ENCODE data around the gene ALPK3. TPM values are rescaled to one million over a fixed set of nuclear protein-coding genes. Genes with fewer than 3 reads are reported as not detected.

ALPK3 gene, protein sequence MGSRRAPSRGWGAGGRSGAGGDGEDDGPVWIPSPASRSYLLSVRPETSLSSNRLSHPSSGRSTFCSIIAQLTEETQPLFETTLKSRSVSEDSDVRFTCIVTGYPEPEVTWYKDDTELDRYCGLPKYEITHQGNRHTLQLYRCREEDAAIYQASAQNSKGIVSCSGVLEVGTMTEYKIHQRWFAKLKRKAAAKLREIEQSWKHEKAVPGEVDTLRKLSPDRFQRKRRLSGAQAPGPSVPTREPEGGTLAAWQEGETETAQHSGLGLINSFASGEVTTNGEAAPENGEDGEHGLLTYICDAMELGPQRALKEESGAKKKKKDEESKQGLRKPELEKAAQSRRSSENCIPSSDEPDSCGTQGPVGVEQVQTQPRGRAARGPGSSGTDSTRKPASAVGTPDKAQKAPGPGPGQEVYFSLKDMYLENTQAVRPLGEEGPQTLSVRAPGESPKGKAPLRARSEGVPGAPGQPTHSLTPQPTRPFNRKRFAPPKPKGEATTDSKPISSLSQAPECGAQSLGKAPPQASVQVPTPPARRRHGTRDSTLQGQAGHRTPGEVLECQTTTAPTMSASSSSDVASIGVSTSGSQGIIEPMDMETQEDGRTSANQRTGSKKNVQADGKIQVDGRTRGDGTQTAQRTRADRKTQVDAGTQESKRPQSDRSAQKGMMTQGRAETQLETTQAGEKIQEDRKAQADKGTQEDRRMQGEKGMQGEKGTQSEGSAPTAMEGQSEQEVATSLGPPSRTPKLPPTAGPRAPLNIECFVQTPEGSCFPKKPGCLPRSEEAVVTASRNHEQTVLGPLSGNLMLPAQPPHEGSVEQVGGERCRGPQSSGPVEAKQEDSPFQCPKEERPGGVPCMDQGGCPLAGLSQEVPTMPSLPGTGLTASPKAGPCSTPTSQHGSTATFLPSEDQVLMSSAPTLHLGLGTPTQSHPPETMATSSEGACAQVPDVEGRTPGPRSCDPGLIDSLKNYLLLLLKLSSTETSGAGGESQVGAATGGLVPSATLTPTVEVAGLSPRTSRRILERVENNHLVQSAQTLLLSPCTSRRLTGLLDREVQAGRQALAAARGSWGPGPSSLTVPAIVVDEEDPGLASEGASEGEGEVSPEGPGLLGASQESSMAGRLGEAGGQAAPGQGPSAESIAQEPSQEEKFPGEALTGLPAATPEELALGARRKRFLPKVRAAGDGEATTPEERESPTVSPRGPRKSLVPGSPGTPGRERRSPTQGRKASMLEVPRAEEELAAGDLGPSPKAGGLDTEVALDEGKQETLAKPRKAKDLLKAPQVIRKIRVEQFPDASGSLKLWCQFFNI (N-terminal part only)
- 0.02 and 0.06 TPM in 2 replicates for polyA plus RNA-seq (2011; rRNA removed)
- 0.05 TPM in 2 replicates for polyA minus RNA-seq (2011; rRNA and poly(A)+ RNA removed)

GRCh38 chr15:84816694-84817465 lies at the start of gene ALPK3:
Gene ALPK3 (plus strand): TSS chr15:84817356. CDS start chr15:84817453, 97 bp downstream.
- POLR2A ChIA-PET: no interaction called here
- TF ChIP-seq, protein P1, sequence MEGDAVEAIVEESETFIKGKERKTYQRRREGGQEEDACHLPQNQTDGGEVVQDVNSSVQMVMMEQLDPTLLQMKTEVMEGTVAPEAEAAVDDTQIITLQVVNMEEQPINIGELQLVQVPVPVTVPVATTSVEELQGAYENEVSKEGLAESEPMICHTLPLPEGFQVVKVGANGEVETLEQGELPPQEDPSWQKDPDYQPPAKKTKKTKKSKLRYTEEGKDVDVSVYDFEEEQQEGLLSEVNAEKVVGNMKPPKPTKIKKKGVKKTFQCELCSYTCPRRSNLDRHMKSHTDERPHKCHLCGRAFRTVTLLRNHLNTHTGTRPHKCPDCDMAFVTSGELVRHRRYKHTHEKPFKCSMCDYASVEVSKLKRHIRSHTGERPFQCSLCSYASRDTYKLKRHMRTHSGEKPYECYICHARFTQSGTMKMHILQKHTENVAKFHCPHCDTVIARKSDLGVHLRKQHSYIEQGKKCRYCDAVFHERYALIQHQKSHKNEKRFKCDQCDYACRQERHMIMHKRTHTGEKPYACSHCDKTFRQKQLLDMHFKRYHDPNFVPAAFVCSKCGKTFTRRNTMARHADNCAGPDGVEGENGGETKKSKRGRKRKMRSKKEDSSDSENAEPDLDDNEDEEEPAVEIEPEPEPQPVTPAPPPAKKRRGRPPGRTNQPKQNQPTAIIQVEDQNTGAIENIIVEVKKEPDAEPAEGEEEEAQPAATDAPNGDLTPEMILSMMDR (IDR thresholded peaks at IDR 0.05; ENCODE audit: insufficient read depth, low read depth, low read length): no peak
- no peak within 1 kb of the TSS for H3K4me3 ChIP-seq (ENCODE audit: low read depth, low read length)
- no peak for DNase-seq (ENCODE audit: low read depth)
- no peaks in the 10 kb centered on the region; the same call in 1 of the 2 replicates for H3K27me3 ChIP-seq (ENCODE audit: control insufficient read depth, insufficient read depth, low read length)
- no peaks in the 10 kb centered on the region for H3K36me3 ChIP-seq (ENCODE audit: control insufficient read depth, insufficient read depth, low read length)
- CTCF ChIA-PET: interaction anchor here (0.6 to 1.0 kb wide), 2 partner anchors 12 to 193 kb away, joined by 3 read pairs; no protein-coding TSS in a partner anchor

DNA sequence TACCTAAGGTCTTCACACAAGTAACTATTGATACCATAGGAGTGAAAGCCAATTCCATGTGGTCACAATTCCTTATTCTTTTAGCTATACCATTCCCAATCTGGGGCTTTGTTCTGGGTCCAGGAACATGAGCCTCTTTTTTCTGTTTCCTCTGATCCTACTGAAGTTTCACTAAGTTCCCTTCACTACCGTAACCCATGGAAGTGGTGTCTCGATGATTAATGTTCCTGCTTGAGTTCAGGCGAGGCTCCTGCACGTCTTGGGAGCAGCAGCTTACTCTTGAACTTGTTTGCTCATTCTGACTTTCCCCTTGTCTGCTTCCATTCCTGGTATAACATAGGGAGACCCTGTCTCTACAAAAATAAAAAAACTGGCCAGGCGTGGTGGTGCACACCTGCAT lies 45.1 kb upstream of the ALPK3 start:
- Histone ChIP-seq H3K4me3 (ENCODE audit: low read depth, low read length) (no peak overlapping the region), H3K27me3 (ENCODE audit: control insufficient read depth, insufficient read depth, low read length) (no peaks in the 10 kb centered on the region), H3K36me3 (ENCODE audit: control insufficient read depth, insufficient read depth, low read length) (peaks cover 10% of the 10 kb centered on the region)
- ChIA-PET CTCF (no interaction called here), POLR2A (no interaction called here)
- DNase-seq (ENCODE audit: low read depth): no peak
- TF ChIP-seq, protein P1 (IDR thresholded peaks at IDR 0.05; ENCODE audit: insufficient read depth, low read depth, low read length): no peak

- H3K4me3 ChIP-seq (ENCODE audit: low read depth, low read length): no peak overlapping the region
- H3K27me3 ChIP-seq (ENCODE audit: control insufficient read depth, insufficient read depth, low read length): no peaks in the 10 kb centered on the region
- CTCF ChIA-PET: no interaction called here
- POLR2A ChIA-PET: no interaction called here
- TF ChIP-seq, protein P1 (IDR thresholded peaks at IDR 0.05; ENCODE audit: insufficient read depth, low read depth, low read length): no peak
- DNase-seq (ENCODE audit: low read depth): no peak
- H3K36me3 ChIP-seq (ENCODE audit: control insufficient read depth, insufficient read depth, low read length): peaks cover 10% of the 10 kb centered on the region
Observed at GRCh38 chr15:84772467-84772866, 44.7 kb upstream of the ALPK3 start.

GRCh38 chr15:84773716-84774115 lies 43.4 kb upstream of the ALPK3 start:
- TF ChIP-seq, protein P1 (IDR thresholded peaks at IDR 0.05; ENCODE audit: insufficient read depth, low read depth, low read length): no peak
- H3K27me3 ChIP-seq (ENCODE audit: control insufficient read depth, insufficient read depth, low read length): no peaks in the 10 kb centered on the region
- no peak overlapping the region for H3K4me3 ChIP-seq (ENCODE audit: low read depth, low read length)
- ChIA-PET POLR2A (no interaction called here), CTCF (interaction anchor here (1.0 kb wide), 1 partner anchor 12 kb away, joined by 5 read pairs; no protein-coding TSS in a partner anchor)
- H3K36me3 ChIP-seq (ENCODE audit: control insufficient read depth, insufficient read depth, low read length): peaks cover 8% of the 10 kb centered on the region
- DNase-seq (ENCODE audit: low read depth): no peak
